ENCODE data around the gene FGF22.

DNA sequence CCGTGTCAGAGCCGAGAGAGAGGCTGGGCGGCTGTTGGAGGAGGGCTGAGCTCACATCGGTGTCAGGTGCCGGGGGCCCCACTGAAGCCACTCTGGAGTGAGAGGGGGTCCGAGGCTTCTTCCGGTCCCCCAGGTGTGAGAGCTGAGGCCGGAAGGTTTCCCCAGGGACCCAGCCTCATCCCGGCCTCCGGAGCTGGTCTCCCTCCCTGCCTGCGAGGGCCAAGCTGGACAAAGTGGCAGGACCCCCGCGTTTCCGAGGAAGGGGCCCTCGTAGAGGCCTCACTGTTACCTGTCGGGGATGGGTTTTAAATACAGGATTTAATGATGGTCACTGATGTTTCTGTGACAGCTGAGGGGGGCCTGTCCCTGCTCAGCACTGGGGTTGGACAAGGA, 43.4 kb upstream of the FGF22 start:
- TF ChIP-seq, protein P1, sequence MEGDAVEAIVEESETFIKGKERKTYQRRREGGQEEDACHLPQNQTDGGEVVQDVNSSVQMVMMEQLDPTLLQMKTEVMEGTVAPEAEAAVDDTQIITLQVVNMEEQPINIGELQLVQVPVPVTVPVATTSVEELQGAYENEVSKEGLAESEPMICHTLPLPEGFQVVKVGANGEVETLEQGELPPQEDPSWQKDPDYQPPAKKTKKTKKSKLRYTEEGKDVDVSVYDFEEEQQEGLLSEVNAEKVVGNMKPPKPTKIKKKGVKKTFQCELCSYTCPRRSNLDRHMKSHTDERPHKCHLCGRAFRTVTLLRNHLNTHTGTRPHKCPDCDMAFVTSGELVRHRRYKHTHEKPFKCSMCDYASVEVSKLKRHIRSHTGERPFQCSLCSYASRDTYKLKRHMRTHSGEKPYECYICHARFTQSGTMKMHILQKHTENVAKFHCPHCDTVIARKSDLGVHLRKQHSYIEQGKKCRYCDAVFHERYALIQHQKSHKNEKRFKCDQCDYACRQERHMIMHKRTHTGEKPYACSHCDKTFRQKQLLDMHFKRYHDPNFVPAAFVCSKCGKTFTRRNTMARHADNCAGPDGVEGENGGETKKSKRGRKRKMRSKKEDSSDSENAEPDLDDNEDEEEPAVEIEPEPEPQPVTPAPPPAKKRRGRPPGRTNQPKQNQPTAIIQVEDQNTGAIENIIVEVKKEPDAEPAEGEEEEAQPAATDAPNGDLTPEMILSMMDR (IDR thresholded peaks at IDR 0.05): no peak
- TF ChIP-seq POLR2A (IDR thresholded peaks at IDR 0.05): no peak
